CD4-positive, CD25-positive, alpha-beta regulatory T cell (primary cell): ENCODE results near the gene TMEM235. TPM values are rescaled to one million over a fixed set of nuclear protein-coding genes. Genes with fewer than 3 reads are reported as not detected.
"Not testable (repeated sequence)": the region's sequence is repeated elsewhere in the genome, so short reads cannot be mapped to it uniquely, and the experiment has no call there.

Source experiments
- ATAC-seq, 2 donors: fragments of 150-1000 bp; cut with Tn5 transposase; one replicate each; pipeline ENCODE4 v1.10.0; 2021; ENCODE audit warnings: low read depth in 2 of 2, moderate number of reproducible peaks in 2 of 2, moderate library complexity in 1 of 2
- DNase-seq, 3 donors: peaks; one replicate each; pipeline versions ENCODE4 v3.0.0 to v3.0.0-alpha.2; 2012 to 2022; ENCODE audit warnings: mixed read lengths in 1 of 3
- H3K27ac ChIP-seq: one replicate; pipeline ENCODE4 v1.7.0; 2013; ENCODE audit warnings: mild to moderate bottlenecking, low read length; ENCODE audit not compliant: insufficient read depth, poor library complexity, severe bottlenecking
- H3K27me3 ChIP-seq: one replicate; pipeline ENCODE4 v1.7.0; 2013; ENCODE audit warnings: low read length; ENCODE audit not compliant: control insufficient read depth, insufficient read depth
- H3K36me3 ChIP-seq: one replicate; pipeline ENCODE4 v1.7.0; 2013; ENCODE audit warnings: mild to moderate bottlenecking, low read length, moderate library complexity; ENCODE audit not compliant: control insufficient read depth, insufficient read depth
- H3K4me1 ChIP-seq: 2 replicates; pipeline ENCODE4 v1.7.0; 2013; ENCODE audit warnings: mild to moderate bottlenecking, low read length; ENCODE audit not compliant: insufficient read depth, control insufficient read depth, poor library complexity, severe bottlenecking
- H3K4me3 ChIP-seq: one replicate; pipeline ENCODE4 v1.7.0; 2013; ENCODE audit warnings: low read depth, mild to moderate bottlenecking, low read length, moderate library complexity
- H3K9me3 ChIP-seq, 2 experiments: 1 replicate in 1 of 2; 2 replicates in 1 of 2; pipeline ENCODE4 v1.7.0; 2013; ENCODE audit warnings: low read length in 2 of 2, mild to moderate bottlenecking in 1 of 2, moderate library complexity in 1 of 2; ENCODE audit not compliant: control insufficient read depth in 2 of 2
- H3K27ac Mint-ChIP-seq, 3 donors: one replicate each; pipeline ENCODE4 v1.8.0; 2020 to 2022; ENCODE audit warnings: mild to moderate bottlenecking in 3 of 3, mixed read lengths in 3 of 3, moderate library complexity in 2 of 3
- H3K27me3 Mint-ChIP-seq: one replicate; pipeline ENCODE4 v1.8.0; 2022; ENCODE audit warnings: mild to moderate bottlenecking, mixed read lengths
- H3K36me3 Mint-ChIP-seq: one replicate; pipeline ENCODE4 v1.8.0; 2020; ENCODE audit warnings: mixed read lengths
- H3K4me1 Mint-ChIP-seq, 4 donors: one replicate each; pipeline ENCODE4 v1.8.0; 2020 to 2022; ENCODE audit warnings: mixed read lengths in 4 of 4, mild to moderate bottlenecking in 1 of 4
- H3K4me3 Mint-ChIP-seq, 4 donors: one replicate each; pipeline ENCODE4 v1.8.0; 2020 to 2022; ENCODE audit warnings: mild to moderate bottlenecking in 4 of 4, mixed read lengths in 4 of 4, moderate library complexity in 3 of 4
- H3K9me3 Mint-ChIP-seq, 7 donors: one replicate each; pipeline ENCODE4 v1.8.0; 2020 to 2022; ENCODE audit warnings: mixed read lengths in 7 of 7, mild to moderate bottlenecking in 3 of 7, moderate library complexity in 2 of 7
- polyA plus RNA-seq, 4 donors: library from polyadenylated mRNA; unstranded; fragments of 300-500 nt; fragmentation: Illumina TruSeq; gene quantifications; one replicate each; pipeline ENCODE4 v1.2.3, GENCODE V29; 2021
- total RNA-seq: library from RNA; stranded (reverse); gene quantifications from one replicate; pipeline ENCODE4 v1.2.3, GENCODE V29; 2022

Gene TMEM235
- total and polyA plus RNA-seq, 5 donors from 2014 or later = not detected

DNA sequence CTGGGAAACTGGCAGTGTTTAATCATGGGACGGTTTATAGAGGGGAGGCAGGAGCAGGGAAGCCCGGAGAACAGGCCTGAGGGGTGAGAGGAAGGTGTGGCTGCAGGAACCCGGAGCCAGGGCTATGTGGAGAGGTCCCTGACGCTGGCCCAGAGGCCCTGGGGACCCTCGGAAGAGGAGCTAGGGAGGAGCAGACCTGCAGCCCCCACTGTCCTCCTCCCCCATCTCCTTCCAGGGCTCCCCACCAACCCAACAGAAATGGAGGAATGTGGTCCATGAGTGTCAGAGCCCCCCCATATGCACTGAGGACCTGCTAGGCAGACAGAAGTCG, 20.3 kb downstream of the TMEM235 start:
- no peak for DNase-seq
- Mint-ChIP-seq H3K9me3 (peaks cover 0 to 3% (median 0%) of the 10 kb centered on the region in 7 donors), H3K27ac (peak overlapping the region; percentile 96 to 97 (median 97)), H3K4me3 (peak overlapping the region; percentile 86 to 94 (median 92)), H3K36me3 (no peaks in the 10 kb centered on the region), H3K4me1 (peaks cover 0 to 66% (median 28%) of the 10 kb centered on the region in 4 donors), H3K27me3 (peaks cover 5% of the 10 kb centered on the region)
- Histone ChIP-seq H3K27me3 (no peaks in the 10 kb centered on the region), H3K4me1 (peaks cover 41% of the 10 kb centered on the region), H3K4me3 (peak overlapping the region; percentile 43), H3K36me3 (no peaks in the 10 kb centered on the region), H3K9me3 (no peaks in the 10 kb centered on the region), H3K27ac (peak overlapping the region; percentile 77)
- no peak for ATAC-seq

DNA sequence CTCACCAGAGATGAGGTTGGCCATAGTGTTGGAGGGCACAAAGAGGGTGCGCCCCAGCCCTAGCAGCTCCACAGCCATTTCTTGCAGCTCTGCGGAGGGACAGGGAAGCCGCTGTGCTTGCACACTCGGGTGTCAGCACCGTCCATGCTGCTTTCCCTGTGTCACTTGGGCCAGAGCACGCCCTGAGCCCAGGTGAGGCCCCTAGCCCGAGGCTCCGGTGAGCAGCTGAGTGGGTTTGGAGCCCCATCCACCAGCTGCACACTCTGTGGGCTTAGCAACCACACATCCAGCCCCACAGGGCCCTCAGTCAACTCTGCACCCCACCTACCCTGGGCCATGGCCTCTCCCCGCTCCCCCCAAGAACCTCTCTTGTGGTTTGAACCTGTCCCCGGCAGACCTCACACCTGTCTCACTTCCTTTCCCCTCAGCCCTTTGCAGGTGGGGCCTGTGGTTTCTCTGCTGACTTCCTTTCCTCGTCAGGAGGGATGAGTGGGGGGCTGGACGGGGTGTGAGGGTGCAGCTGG, 20.7 kb downstream of the TMEM235 start:
- H3K27ac ChIP-seq = peak overlapping the region; percentile 82
- H3K4me3 ChIP-seq = peak overlapping the region; percentile 43
- peaks cover 5% of the 10 kb centered on the region for H3K27me3 Mint-ChIP-seq

DNA sequence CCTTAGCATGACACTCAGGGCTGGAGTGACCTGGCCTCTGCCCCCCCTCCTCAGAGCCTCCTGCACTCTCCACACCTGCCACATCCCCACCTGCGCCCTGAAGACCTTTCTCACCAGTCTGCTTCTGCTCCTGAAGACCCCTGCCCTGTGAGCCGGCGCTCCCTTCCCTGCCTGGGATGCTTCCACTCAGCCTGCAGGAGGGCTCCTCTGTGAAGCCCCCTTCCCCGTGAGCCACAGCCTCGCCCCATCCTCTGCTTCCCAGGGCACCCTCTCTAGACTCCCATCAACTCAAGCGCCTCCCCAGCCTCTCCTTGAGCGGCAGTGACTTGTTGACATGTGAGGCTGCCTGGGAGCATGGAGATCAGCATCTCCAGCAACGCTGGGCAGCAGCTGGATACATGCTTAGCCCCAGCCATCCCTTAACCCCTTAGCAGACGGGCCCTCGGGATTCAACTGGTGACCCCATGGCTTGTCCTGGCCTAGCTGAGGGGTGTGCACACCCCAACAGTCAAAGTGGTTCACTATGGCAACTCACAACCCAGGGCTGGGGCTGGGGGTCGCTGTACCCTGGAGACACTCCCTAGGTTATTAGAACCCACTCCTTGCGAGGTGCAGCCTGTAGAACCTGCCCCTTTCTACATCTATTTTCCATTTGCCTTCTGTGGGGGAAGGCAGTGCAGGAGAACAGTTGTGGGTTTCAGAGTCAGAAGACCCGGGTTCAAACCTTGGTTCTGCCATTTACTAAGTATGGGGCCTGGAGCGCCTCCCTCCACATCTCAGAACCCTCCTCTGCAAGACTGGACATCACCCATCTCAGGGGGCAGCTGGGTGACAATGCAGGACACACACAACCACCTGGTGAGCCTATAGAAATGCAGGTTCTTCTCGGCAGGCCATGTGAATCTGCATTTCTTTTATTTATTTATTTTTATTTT, 21.5 kb downstream of the TMEM235 start:
- peaks cover 0 to 1% (median 0%) of the 10 kb centered on the region in 7 donors for H3K9me3 Mint-ChIP-seq
- H3K27me3 Mint-ChIP-seq = peaks cover 5% of the 10 kb centered on the region
- peaks cover 3 to 76% (median 31%) of the 10 kb centered on the region in 4 donors for H3K4me1 Mint-ChIP-seq
- no peaks in the 10 kb centered on the region for H3K36me3 Mint-ChIP-seq
- DNase-seq (no peak), ATAC-seq (no peak)
- peaks cover 53% of the 10 kb centered on the region for H3K4me1 ChIP-seq
- H3K27ac ChIP-seq = peak overlapping the region; percentile 82
- no peaks in the 10 kb centered on the region for H3K36me3 ChIP-seq
- no peaks in the 10 kb centered on the region for H3K27me3 ChIP-seq
- no peaks in the 10 kb centered on the region for H3K9me3 ChIP-seq
- H3K4me3 ChIP-seq = peak overlapping the region; percentile 44
- H3K27ac Mint-ChIP-seq = peak overlapping the region; percentile 96 to 97 (median 97)
- peak overlapping the region; percentile 86 to 94 (median 92) for H3K4me3 Mint-ChIP-seq

More for the DNA sequence above, 20.7 kb downstream of the TMEM235 start:
- ATAC-seq (peak; percentile 82 to 83), DNase-seq (peak; percentile 76 to 94 (median 92))
- peaks cover 45% of the 10 kb centered on the region for H3K4me1 ChIP-seq
- no peaks in the 10 kb centered on the region for H3K9me3 ChIP-seq
- no peaks in the 10 kb centered on the region for H3K27me3 ChIP-seq
- H3K36me3 Mint-ChIP-seq = no peaks in the 10 kb centered on the region
- no peaks in the 10 kb centered on the region for H3K36me3 ChIP-seq
- H3K4me3 Mint-ChIP-seq = peak overlapping the region; percentile 86 to 94 (median 92)
- peaks cover 0 to 68% (median 29%) of the 10 kb centered on the region in 4 donors for H3K4me1 Mint-ChIP-seq
- H3K9me3 Mint-ChIP-seq = peaks cover 0 to 3% (median 0%) of the 10 kb centered on the region in 7 donors
- H3K27ac Mint-ChIP-seq = peak overlapping the region; percentile 96 to 97 (median 97)

DNA sequence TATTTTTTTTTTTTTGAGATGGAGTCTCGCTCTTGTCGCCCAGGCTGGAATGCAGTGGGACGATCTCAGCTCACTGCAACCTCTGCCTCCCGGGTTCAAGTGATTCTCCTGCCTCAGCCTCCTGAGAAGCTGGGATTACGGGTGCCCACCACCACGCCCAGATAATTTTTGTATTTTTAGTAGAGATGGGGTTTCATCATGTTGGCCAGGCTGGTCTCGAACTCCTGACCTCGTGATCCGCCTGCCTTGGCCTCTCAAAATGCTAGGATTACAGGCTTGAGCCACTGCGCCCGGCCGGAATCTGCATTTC, 22.2 kb downstream of the TMEM235 start:
- Histone ChIP-seq H3K4me1 (peaks cover 59% of the 10 kb centered on the region), H3K27ac (peak overlapping the region; percentile 82), H3K4me3 (peak overlapping the region; percentile 69)
- peaks cover 5 to 80% (median 33%) of the 10 kb centered on the region in 4 donors for H3K4me1 Mint-ChIP-seq
- not testable (repeated sequence) for H3K27me3 Mint-ChIP-seq, DNase-seq, H3K9me3 Mint-ChIP-seq, H3K9me3 ChIP-seq, H3K27me3 ChIP-seq, H3K36me3 ChIP-seq, H3K36me3 Mint-ChIP-seq, ATAC-seq
- peak overlapping the region; percentile 76 to 94 (median 84) for H3K4me3 Mint-ChIP-seq
- H3K27ac Mint-ChIP-seq = peak overlapping the region; percentile 85 to 97 (median 96)

DNA sequence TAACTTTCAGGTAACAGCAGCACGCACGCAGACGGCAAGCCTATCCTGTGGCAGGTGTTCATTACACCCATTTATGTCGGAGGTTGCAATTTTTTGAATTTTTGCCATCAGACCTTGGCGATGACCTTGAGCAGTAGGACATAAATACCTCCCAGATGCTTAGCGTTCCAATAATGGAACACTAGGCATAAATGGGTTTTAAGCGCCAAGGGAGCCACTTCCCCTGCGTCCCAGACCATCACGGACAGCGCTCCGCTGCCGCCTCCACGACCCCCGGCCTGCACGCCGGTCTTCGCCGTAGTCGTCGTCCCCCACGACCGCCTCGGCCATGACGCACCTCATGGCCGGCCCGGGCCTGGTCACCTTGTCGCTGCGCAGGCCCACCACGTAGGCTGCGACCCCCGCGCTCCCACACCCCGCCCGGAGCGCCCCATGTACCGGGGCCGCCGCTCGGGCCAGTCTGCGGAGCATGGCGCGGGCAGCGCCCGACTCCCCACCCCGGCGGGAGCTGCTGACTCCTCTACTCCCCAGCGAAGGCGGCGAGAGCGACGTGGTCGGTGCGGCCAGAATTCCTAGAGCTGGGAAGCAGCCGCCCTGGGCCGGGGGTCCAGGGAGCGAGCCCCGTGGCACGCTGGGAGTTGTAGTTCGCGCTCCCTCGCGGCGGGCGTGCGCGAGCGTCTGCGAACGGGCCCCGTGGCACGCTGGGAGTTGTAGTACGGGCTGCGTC, 22.7 kb downstream of the TMEM235 start:
- ATAC-seq (peak; percentile 42 to 44), DNase-seq (peak; percentile 71 to 91 (median 81))
- Histone ChIP-seq H3K9me3 (no peaks in the 10 kb centered on the region), H3K27me3 (no peaks in the 10 kb centered on the region), H3K4me1 (peaks cover 65% of the 10 kb centered on the region), H3K36me3 (no peaks in the 10 kb centered on the region), H3K27ac (peak overlapping the region; percentile 82), H3K4me3 (peak overlapping the region; percentile 69)
- peaks cover 5 to 79% (median 33%) of the 10 kb centered on the region in 4 donors for H3K4me1 Mint-ChIP-seq
- H3K27ac Mint-ChIP-seq = peak overlapping the region; percentile 91 to 97 (median 96)
- peaks cover 5% of the 10 kb centered on the region for H3K27me3 Mint-ChIP-seq
- peaks cover 0 to 1% (median 0%) of the 10 kb centered on the region in 7 donors for H3K9me3 Mint-ChIP-seq
- H3K4me3 Mint-ChIP-seq = peak overlapping the region; percentile 76 to 94 (median 84)
- no peaks in the 10 kb centered on the region for H3K36me3 Mint-ChIP-seq

DNA sequence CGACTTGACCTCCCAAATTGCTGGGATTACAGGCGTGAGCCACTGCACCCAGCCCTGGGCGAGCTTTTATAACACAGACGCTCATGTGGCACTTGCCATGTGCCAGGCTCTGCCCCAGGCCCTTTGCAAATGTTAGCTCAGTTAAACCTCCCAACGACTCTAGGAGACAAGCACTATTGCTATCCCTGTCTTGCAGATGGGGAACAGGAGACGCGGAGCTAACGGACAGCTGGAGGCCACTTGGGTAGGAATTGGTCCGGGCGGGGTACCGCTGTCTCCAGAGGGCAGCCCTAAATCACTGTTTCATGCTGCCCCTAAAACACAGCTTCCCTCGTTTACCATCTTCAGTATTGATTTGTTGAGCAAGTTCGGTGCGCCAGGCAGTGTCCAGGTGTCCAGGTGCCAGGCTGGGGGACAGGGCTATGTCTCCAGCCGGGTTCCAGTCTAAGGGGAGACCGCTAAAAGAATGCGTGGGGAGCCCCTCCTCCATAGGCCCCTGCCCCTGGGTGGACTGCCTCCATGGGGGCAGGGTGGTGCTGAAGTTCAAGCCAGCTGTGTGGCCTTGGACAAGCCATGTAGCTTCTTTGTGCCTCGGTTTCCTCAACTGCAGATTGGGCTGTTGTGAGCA, 23.7 kb downstream of the TMEM235 start:
- no peaks in the 10 kb centered on the region for H3K36me3 ChIP-seq
- ATAC-seq (no peak), DNase-seq (no peak)
- H3K27me3 Mint-ChIP-seq = peaks cover 5% of the 10 kb centered on the region
- peak overlapping the region; percentile 74 to 90 (median 78) for H3K4me3 Mint-ChIP-seq
- H3K36me3 Mint-ChIP-seq = no peaks in the 10 kb centered on the region
- no peaks in the 10 kb centered on the region for H3K9me3 ChIP-seq
- no peak overlapping the region for H3K4me3 ChIP-seq
- H3K4me1 ChIP-seq = peaks cover 75% of the 10 kb centered on the region
- H3K27ac Mint-ChIP-seq = peak overlapping the region in 2 of 3 donors; percentile 49 to 81
- no peak overlapping the region for H3K27ac ChIP-seq
- no peaks in the 10 kb centered on the region for H3K27me3 ChIP-seq
- peaks cover 11 to 83% (median 40%) of the 10 kb centered on the region in 4 donors for H3K4me1 Mint-ChIP-seq
- peaks cover 0 to 1% (median 0%) of the 10 kb centered on the region in 7 donors for H3K9me3 Mint-ChIP-seq
